Type B pancreatic cell (in vitro differentiated cells): Measurements from ENCODE around the gene DNAH12. TPM values are rescaled to one million over a fixed set of nuclear protein-coding genes. Genes with fewer than 3 reads are reported as not detected.
"Not testable (repeated sequence)": the region's sequence is repeated elsewhere in the genome, so short reads cannot be mapped to it uniquely, and the experiment has no call there.

Source experiments
- DNase-seq: peaks from one replicate; pipeline ENCODE4 v3.0.0; 2021; ENCODE audit warnings: mixed read lengths; ENCODE audit not compliant: unreplicated experiment; ENCODE audit errors: extremely low spot score
- H3K27ac Mint-ChIP-seq: 2 replicates; pipeline ENCODE4 v1.8.0; 2021; ENCODE audit warnings: mild to moderate bottlenecking, mixed read lengths
- H3K27me3 Mint-ChIP-seq: 2 replicates; pipeline ENCODE4 v1.8.0; 2021; ENCODE audit warnings: mixed read lengths
- H3K36me3 Mint-ChIP-seq: 2 replicates; pipeline ENCODE4 v1.8.0; 2021; ENCODE audit warnings: mixed read lengths
- H3K4me1 Mint-ChIP-seq: one replicate; pipeline ENCODE4 v1.8.0; 2021; ENCODE audit warnings: mixed read lengths; ENCODE audit not compliant: unreplicated experiment
- H3K4me3 Mint-ChIP-seq: 2 replicates; pipeline ENCODE4 v1.8.0; 2021; ENCODE audit warnings: mild to moderate bottlenecking, mixed read lengths
- H3K9me3 Mint-ChIP-seq: 2 replicates; pipeline ENCODE4 v1.8.0; 2021; ENCODE audit warnings: mixed read lengths
- total RNA-seq: library from RNA; stranded (reverse); gene quantifications from 2 replicates; pipeline ENCODE4 v1.2.1, GENCODE V29; 2021; ENCODE audit warnings: low replicate concordance
- TF ChIP-seq, protein P1 (sequence below): fragments of 200-600 bp; sonication (generic); conservative IDR thresholded peaks from 2 replicates; pipeline ENCODE4 v1.5.0; 2021; ENCODE audit warnings: antibody characterized with exemption, mild to moderate bottlenecking

The DNAH12 gene
- total RNA-seq, 1 donor from 2014 or later = 0.87 TPM

DNA sequence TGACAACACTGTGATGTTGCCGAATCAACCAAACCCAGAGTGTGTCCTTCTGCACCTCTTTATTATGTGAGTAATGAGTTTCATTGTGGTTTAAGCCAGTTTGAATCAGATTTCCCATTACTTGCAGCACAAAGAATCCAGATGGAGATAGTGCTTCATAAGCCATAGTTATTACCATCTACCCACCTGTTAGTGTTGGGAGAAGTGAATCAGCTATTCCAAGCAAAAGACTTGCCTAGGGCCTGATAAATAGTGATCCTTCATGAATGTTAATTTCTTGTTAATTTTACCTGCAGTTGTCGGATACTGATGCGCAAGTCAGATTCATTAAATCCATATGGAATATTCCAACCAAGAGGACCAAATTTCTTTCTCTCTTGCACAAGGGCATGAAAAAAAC lies 229.9 kb downstream of the DNAH12 start:
- no peak for DNase-seq
- Mint-ChIP-seq H3K4me1 (no peaks in the 10 kb centered on the region), H3K36me3 (no peaks in the 10 kb centered on the region), H3K27ac (no peak overlapping the region), H3K9me3 (peaks cover 6% of the 10 kb centered on the region), H3K27me3 (peaks cover 24% of the 10 kb centered on the region), H3K4me3 (no peak overlapping the region)
- TF ChIP-seq, protein P1, sequence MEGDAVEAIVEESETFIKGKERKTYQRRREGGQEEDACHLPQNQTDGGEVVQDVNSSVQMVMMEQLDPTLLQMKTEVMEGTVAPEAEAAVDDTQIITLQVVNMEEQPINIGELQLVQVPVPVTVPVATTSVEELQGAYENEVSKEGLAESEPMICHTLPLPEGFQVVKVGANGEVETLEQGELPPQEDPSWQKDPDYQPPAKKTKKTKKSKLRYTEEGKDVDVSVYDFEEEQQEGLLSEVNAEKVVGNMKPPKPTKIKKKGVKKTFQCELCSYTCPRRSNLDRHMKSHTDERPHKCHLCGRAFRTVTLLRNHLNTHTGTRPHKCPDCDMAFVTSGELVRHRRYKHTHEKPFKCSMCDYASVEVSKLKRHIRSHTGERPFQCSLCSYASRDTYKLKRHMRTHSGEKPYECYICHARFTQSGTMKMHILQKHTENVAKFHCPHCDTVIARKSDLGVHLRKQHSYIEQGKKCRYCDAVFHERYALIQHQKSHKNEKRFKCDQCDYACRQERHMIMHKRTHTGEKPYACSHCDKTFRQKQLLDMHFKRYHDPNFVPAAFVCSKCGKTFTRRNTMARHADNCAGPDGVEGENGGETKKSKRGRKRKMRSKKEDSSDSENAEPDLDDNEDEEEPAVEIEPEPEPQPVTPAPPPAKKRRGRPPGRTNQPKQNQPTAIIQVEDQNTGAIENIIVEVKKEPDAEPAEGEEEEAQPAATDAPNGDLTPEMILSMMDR = no peak

DNA sequence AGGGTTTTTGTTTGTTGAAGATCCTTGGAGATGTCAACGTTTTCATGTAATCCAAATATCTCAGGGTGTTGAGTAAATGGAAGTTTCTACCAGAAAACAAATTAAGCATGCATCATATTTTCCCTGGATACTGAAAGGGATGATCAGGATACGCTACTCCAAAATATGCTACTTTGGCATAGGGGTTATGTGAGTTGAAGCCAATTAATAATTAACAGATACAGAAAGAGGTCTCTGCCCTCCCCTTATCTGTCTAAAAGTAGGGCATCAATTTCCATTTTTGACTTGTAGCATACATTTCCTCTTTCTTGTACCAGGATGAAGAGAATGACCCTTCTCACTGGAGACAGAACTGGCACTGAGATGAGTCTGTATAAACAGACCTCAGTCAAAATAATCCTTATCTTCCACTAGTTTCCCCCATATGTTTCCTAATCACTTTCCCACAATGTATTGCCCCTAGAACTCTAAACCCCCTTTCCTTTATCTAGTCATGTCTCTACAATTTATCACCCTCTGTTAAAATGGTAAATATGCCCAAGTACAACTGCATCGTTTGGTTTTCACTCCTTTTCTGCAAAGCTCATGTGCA lies 234.3 kb downstream of the DNAH12 start:
- H3K4me3 Mint-ChIP-seq = no peak overlapping the region
- H3K27ac Mint-ChIP-seq = no peak overlapping the region
- no peaks in the 10 kb centered on the region for H3K36me3 Mint-ChIP-seq
- TF ChIP-seq, protein P1 = no peak
- no peaks in the 10 kb centered on the region for H3K9me3 Mint-ChIP-seq
- H3K27me3 Mint-ChIP-seq = peaks cover 4% of the 10 kb centered on the region
- H3K4me1 Mint-ChIP-seq = no peaks in the 10 kb centered on the region
- no peak for DNase-seq

DNA sequence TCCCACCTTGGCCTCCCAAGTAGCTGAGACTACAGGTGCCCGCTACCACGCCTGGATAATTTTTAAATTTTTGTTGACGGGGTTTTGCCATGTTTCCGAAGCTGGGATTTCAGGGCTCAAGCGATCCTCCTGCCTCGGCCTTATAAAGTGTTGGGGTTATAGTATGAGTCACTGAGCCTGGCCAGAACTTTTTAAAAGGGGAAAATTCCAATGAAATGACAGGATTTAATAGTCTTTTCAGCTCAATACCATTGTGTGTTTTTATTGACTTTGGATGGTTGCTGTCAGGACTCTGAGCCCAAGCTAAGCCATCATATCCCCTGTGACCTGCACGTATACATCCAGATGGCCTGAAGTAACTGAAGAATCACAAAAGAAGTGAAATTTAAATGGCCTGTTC lies 240.6 kb downstream of the DNAH12 start:
- H3K27me3 Mint-ChIP-seq, H3K4me1 Mint-ChIP-seq, H3K4me3 Mint-ChIP-seq, H3K27ac Mint-ChIP-seq, DNase-seq, H3K36me3 Mint-ChIP-seq, H3K9me3 Mint-ChIP-seq: not testable (repeated sequence)

DNA sequence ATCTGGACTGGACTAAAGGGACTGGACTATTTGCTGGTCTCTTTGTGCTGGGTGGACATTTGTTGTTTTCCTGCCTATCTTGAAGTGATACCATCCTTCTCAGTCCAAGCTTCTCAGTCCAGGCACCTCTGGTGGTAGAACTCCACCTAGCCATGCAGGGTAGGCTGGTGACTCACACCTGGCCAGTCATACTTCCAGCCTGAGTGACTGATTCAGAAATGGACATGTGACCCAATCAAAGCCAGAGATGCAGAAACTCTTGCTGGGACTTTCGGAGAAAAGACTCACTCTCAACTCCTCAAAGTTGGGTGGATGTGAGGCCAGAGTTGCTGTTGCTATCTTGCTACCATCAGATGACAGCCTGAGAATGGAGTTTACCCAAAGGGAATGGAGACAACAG lies 246.1 kb downstream of the DNAH12 start:
- TF ChIP-seq, protein P1 = no peak
- no peak overlapping the region for H3K27ac Mint-ChIP-seq
- DNase-seq = no peak
- H3K4me1 Mint-ChIP-seq = no peaks in the 10 kb centered on the region
- no peaks in the 10 kb centered on the region for H3K9me3 Mint-ChIP-seq
- H3K36me3 Mint-ChIP-seq = no peaks in the 10 kb centered on the region
- peaks cover 8% of the 10 kb centered on the region for H3K27me3 Mint-ChIP-seq
- no peak overlapping the region for H3K4me3 Mint-ChIP-seq

DNA sequence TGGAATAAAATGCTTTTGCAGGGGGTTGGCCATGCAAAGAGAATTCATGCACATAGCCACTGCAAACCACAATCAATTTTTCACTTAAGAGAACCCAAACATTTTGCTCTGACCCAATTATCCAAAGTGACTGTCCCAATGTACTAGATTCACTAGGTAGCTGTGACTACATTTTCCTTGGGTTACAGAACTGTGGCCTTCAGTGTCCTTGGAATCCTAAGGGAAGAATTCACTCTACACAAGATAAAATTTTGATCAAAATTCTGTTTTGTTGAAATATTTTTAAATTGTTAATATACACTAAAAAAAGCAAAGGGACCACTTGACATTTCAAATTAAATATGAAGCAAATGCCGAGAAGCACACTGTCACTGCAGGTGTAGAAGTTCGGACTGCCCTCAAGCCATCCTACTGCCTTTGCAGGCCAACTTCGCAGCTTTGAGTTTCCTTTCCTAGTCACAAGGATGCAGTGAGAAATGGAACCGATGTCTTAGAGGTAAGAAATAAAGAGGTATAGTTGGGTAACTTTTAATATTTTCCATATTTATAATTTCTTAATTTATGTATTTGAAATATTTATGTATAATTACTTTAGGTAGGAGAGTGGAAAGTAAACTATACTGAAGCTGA lies 251.1 kb downstream of the DNAH12 start:
- H3K4me3 Mint-ChIP-seq = no peak overlapping the region
- H3K4me1 Mint-ChIP-seq = no peaks in the 10 kb centered on the region
- TF ChIP-seq, protein P1 = no peak
- H3K27ac Mint-ChIP-seq = no peak overlapping the region
- no peaks in the 10 kb centered on the region for H3K27me3 Mint-ChIP-seq
- no peak for DNase-seq
- no peaks in the 10 kb centered on the region for H3K36me3 Mint-ChIP-seq
- no peaks in the 10 kb centered on the region for H3K9me3 Mint-ChIP-seq

DNA sequence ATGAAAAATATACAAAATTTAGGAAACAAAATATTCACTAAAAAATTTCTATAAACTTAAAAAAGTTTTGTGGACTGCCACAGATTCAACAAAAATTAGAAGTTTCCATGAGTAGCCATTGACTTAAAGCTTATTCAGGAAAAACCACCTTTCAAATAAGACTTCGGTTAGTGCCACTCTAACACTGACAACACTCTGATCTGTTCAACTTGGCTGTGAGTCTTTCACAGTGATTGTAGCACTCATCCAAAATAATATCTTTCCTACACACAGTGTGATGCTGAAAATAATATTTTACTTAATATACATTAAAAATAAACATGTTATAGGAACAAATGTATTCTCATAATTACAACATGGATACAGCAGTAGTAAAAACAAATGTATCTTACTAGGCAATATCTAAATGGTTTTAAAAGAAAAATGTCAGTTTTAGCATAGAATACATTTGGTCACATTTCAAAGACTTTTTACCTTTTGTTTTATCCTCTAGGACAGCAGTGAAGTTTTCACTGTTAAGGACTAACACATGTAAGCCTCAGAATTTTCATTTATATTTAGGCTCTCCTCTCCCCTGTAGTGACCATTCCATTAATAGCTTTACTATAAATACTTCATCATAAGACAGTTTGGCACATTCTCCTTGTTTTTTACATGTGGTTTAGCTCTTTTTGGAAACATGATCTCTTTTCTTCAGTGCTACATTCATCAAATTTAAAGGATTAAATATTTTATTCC lies 251.8 kb downstream of the DNAH12 start, which contains the start of gene ASB14:
TSS of gene ASB14 (minus strand) at position 527 of the 738 bp plus-strand sequence. CDS start 652 bp downstream, outside the sequence.
- H3K4me1 Mint-ChIP-seq = no peaks in the 10 kb centered on the region
- H3K9me3 Mint-ChIP-seq = no peaks in the 10 kb centered on the region
- no peak for DNase-seq
- no peaks in the 10 kb centered on the region for H3K36me3 Mint-ChIP-seq
- H3K27ac Mint-ChIP-seq = no peak within 1 kb of the TSS
- TF ChIP-seq, protein P1 = no peak
- H3K4me3 Mint-ChIP-seq = no peak within 1 kb of the TSS
- no peaks in the 10 kb centered on the region for H3K27me3 Mint-ChIP-seq
